HG02884 (cell line): ENCODE results near the gene SLC13A3.
"Not testable (repeated sequence)": the region's sequence is repeated elsewhere in the genome, so short reads cannot be mapped to it uniquely, and the experiment has no call there.

Experiments used
- ATAC-seq: cut with Tn5 transposase; IDR thresholded peaks from one replicate; pipeline ENCODE4 v1.9.1; 2021; ENCODE audit warnings: mild to moderate bottlenecking, moderate library complexity; ENCODE audit not compliant: unreplicated experiment

Gene SLC13A3

DNA sequence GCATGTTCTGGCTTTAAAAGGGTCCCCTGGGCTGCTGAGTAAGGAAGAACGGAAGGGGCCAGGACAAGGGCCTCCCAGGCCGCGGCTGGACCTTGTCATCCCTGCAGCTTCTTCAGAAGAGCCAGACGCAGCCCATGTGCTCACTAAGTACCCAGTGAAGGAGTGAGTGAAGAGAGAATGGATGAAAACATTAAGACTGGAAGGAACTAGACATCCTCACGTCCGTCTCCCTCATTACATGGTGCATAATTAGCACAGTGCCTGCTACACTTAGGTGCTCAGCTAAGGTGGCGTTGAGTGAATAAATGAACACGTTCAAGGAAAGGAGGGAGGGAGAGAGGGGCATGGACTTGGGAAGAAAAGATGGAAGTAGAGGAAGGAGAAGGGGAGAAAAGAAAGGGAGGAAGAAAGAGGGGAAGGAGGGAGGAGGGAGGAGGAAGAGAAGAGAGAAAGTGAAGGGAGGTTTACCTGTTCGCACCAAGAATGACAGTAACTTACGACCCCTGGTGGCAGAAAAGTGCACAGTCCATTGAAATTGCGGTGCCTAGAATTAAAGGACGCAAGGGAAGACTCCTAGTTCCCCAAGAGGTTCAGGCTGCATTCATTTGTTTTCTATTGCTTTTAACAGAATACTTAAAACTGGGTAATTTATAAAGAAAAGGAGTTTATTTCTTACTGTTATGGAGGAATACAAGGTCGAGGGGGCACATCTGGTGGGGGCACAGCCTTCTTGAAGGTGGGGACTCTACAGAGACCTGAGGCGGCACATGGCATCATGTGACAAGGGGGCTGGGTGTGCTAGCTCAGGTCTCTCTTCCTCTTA, 30.0 kb upstream of the SLC13A3 start:
- ATAC-seq = no peak

DNA sequence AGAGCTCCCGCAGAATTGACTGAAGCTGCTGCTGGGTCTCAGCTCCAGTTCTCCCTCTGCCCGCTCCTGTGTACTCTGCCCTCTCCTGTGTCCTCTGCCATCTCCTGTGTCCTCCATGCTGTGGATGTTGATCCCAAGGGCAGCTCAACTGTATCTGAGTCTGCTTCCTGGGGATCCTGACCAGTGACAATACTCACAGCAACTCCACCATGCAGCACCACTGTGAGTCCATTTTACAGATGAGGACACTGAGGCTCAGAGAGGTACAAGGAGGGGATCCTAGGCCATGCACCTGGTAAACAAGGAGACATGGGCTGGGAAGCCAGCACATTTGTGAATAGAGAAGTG, 29.4 kb upstream of the SLC13A3 start:
- ATAC-seq = no peak

DNA sequence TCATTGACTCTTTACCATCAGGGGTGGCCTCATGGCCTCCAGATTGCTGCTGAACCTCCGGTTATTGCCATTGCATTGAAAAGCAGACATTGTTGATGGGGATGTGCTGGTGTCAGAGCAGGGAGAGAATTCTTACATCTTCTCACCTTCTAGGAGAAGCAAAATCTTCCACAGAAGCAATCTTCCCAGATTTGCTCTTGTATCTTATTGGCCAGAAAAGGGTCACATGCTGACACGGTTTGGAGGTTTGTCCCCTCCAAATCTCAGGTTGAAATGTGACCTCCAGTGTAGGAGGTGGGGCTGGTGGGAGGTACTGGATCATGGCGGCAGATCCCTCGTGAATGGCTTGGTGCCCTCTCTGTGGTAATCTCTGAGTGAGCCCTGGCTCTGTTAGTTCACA, 27.3 kb upstream of the SLC13A3 start:
- ATAC-seq = no peak

DNA sequence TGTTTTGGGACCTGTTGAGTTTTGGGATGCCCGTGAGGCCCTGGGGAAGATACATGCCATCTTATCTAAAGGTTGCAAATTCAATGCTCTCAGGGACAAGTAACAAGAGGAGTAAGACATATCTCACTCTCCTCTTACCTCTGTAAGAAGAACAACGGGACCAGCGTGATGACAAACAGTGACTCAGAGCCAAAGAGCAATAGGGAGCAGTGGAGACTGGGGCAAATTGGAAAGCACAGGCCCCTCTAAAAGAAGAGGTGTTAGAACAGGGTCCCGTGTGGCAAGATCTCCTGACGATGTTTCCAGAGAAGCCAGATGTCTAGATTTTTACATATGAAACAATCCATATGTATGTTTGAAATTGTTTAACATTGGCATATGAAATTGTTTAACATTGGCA, 26.3 kb upstream of the SLC13A3 start:
- ATAC-seq = no peak

DNA sequence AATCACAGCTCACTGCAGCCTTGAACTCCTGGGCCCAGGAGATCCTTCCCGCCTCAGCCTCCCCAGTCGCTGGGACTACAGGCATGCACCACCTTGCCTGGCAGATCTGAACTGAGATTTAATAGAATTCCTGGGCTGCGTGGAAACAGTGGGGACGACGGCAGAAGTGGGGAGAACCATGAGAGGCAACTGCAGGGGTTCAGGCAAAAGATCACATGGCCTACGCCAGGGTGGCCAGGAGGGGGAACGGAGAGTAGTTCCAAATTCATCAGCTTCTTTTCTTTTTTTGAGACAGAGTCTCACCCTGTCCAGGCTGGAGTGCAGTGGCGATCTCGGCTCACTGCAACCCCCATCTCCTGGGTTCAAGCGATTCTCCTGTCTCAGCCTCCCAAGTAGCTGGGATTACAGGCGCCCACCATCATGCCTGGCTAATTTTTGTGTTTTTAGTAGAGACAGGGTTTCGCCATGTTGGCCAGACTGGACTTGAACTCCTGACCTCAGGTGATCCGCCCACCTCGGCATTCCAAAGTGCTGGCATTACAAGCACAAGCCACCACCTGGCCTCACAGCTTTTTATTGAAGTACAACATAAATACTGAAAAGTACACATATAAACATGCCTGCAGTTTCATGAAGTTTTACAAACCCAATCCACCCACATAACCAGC, 25.5 kb upstream of the SLC13A3 start:
- not testable (repeated sequence) for ATAC-seq

DNA sequence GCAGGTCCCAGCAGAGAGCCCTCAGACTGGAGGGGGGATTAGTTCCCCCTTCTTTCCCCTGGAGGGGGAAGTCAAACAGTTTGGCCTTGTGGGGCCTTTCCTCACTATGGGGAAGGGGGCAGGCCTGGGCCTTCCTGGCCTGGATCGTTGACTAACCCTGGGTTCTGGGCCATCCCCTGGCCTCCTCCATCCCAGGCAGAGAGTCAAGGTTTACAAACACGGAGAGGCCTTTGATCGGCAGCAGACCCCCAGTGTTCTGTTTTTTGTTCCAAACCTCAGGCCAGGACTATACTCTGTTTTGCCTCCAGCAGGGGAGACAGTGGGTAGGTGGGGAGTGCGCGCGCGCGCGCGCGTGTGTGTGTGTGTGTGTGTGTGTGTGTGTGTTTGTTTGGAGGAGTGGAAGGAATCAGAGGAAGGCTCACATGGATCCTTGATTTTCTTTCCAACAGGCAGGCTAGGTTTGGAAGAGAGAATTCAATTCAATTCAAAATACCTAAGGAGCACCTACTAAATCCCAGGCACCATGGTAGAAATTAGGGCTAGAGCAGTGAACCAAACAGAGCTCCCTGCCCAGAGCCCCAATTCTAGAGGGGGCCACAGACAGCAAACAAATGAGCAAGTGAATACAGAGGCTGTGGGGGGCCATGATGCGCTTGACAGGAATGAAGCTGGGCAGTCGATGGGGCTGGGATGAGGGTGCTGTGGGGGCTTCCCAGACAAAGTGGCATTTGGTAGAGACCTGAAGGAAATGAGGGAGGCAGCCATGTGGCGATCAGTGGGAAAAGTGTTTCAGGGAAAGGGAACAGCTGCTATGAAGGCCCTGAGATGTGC, 23.2 kb upstream of the SLC13A3 start:
- ATAC-seq = no peak

DNA sequence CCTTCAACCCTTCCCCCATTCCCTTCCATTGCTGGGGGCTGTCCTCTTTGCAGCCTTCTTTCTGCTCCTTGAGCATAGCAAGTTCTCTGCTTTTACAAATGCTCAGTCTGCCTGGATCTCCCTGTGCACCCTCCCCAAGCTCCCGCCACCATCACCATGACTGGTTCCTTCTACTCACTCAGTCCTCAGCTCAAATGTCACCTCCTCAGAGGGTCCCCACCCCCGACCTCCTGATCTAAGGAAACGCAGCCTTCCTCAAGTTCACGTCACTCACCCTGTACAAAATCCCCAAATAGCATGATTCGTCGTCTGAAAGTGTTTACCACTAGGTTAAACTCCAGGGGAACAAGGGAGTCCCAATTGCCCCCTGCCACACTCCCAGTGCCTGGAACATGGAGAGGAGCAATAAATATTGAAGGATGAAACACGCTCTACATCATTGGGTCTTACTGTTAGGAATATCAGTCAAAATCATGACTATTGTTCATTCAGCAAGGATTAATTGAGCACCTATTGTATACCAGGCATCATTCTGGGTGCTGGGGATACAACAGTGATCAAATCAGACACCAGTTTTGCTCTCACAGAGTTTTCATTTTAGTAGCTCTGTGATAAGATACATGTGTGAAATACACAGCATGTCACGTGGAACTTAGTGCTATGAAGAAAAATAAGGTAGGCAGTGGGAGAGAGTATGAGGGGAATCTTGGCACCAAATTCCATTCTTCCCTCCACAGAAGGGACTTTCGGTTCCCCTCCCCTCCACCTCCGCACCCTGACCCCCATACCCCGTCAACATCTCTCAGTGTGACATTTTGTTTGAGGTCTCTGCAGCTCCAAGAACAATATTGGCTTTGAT, 22.4 kb upstream of the SLC13A3 start:
- ATAC-seq = no peak

DNA sequence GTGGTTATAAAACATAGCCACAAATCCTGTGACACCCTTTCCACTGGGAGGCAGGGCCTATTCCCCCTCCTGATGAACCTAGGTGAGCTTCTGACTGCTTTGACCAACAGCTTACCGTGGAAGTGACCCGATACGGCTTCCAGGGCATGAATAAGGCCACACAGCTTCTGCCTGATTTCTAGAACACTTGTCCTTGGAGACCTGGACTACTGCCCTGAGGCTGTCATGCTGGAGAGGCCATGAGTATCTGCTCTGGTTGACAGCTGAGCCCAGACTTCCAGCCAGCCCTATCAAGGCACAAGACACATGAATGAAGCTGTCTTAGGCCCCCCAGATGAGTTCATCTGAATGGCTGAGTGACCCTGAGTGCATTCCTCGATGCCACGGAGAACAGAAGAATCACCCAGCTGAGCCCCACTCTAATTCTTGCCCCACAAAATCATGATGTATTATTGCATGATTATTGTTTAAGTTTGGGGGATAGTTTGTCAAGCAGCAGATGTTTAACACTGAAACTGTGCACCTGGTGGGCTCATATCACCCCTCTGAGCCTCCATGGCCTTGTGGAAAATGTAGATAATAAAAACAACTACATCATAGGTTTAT, 21.4 kb upstream of the SLC13A3 start:
- ATAC-seq = no peak

DNA sequence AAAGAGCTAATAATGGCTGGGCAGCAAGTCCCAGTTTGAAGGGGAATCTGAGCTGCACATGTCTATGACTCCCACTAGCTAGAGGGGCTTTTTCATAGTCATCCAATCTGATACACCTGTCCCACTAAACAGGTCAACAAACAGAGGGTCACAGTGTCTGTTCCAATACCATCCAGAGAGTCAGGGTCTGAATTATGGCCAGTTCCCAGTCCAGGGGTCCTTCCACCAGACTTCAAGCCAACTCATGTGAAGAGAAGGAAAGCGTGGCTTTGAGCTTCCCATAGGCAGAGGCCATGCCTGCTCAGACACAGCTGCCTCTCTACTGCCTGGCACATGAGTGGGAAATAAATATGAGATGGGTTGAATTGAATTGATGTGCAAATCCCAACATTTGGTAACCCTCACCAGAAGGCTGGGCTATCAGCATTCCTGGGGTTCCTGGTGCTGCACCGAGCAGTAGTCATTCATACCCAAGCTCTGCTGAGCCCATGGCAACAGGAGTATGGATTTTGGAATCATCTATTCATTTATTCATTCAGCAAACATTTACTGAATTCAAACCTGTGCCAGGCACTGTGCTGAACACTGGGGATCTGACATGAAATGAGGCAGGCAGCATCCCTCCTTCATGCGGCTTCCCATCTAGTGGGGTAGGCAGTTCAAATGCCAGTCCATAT, 20.7 kb upstream of the SLC13A3 start:
- no peak for ATAC-seq

DNA sequence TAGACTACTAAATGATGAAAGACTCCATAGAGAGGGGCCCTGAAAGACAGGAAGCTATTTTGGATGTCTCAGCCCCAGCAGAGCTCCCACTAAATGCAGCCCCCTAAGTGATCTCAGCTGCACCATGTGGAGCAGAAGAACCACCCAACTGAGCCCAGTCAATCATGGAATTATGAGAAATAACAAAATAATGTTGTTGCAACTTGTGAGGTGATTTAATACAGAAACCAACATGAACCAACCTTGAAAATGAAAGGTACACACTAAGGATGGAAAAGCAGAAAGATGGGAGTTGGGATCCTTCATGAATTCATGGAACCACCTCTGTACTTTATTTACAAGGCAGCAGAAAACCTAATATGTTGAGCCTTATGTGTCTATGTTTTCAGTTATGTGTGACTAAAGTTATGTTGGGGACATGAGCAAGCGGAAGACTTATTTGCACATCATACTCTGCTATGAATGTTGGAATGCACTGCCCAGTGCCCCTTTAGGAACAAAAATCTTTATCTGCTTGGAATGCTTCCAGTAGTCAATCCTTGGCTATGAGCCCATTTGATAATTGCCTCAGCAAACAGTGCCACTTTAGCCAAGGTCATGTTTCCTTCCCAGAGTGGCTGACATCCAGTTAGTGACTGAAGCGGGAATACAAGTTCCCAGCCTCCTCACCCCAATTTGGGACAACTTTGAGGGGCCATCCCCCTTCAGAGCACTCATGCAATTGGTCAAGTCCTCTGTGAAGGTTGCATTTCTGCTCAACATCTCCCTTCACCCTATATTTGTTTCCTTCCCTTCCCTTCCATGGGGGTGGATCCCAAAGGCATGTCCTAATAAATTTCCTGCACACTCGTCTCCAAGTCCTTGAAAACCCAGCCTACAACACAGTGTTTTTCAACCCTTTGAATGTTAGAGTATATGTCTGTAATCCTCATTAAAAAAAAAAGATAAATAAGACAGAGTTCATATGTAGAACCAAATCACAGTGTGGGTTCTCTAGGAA, 19.6 kb upstream of the SLC13A3 start:
- no peak for ATAC-seq

DNA sequence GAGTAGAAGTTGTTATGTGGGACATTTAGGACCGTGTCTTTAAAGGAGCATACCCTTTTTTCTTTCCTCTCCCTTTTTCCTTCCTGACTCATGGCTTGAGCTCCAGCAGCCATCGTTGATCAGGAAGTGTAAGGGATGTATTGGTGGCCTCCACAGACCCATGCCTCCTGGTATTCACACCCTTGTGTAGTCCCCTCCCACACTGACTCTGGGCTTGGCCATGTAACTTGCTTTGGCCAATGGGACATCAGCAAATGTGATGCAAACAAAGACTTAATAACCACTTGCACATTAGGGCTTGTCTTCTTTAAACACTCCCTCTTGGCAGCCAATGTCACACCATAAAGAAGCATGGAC, 18.9 kb upstream of the SLC13A3 start:
- no peak for ATAC-seq

DNA sequence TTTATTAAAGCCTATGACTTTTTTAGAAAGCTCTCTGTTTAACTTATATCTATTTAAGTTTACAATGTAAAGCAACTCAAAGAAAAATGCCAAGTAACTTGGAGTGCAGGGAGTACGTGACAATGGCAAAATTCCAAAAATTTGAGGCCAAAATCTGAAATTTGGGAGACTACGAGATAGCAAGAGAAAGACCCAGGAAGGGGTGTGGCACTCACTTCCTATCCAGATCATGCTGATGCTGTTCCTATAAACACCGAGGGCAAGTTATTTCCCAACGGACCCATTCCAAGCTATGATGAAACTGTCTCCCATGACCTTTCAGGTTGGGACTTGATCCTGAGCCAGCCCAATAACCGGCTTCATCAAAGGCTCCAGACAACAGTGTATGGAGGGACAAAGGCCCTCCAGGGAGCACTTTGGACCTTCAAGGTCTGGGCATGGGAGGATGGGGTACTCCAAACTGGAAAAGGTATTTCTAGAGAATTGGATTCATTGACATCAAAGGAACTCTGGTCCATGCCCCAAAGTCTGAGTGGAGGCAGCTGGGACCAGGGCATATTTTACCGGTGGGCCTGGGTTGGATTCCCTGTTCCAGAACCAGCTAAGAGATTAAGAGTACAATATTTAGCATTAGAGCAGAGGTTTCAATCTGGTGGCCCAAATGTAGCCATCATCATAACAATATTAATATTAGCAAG, 15.7 kb upstream of the SLC13A3 start:
- ATAC-seq = no peak

DNA sequence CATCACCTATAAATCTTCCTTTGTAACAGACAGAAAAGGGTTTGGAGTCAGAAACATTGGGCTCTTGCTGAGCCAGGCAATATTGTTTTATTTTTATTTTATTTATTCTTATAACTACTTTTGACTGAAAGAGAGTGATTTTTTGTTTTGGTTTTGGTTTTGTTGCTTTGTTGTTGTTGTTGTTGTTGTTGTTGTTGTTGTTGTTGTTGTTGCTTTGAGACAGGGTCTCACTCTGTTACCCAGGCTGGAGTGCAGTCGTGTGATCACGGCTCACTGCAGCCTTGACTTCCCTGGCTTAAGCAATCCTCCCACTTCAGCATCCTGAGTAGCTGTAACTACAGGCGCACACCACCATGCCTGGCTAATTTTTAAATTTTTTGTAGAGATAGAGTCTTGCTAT, 15.0 kb upstream of the SLC13A3 start:
- ATAC-seq = no peak

DNA sequence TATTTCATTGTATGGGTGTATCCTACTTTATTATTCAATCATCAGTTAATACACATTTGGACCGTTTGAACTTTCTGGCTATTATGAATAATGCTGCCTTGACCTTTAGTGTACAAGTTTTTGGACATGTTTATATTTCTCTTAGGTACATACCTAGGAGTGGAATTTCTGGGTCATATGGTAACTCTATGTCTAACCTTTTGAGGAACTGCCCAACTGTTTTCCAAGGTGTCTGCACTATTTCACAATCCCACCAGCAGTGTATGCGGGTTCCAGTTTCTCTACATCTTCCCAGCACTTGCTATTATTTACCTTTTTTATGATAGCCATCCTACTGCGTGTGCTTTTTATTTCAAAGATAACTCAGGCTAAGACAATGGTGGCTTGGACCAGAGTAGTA, 14.3 kb upstream of the SLC13A3 start:
- no peak for ATAC-seq

DNA sequence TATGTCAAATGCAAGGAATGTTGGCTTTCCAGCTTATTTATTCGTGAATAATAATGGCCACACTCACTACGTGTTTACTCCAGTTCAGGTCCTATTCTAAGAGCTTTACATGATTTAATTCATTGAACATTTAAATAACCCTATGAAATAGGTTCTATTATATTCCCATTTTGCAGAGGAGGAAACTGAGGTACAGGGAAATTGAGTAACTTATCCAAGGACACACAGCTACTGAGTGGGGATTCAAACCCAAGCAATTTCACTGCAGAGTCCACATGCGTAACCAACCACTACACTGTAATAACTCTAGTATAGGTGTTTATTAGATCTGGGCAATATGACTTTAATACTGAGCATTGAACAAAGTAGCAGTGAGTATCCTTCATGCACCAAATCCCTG, 12.3 kb upstream of the SLC13A3 start:
- no peak for ATAC-seq

DNA sequence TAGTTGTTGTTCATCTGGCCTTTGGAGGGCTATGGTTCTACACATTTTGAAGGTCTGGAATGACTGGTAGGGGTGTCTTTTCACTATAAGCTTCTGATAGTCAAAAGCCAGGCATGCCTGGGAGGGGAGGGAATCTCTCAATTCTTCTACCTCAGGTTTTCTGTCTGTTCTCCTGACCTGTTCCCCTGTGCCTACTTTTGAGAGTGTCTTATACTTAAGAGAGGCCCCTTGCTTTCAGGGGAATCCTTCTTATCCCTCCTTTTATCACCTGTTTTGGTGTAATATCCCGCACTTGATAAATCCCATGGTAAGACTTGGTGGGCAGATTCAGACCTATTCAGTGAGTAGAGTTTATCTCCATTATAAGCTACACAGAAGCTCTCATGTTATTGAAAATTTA, 10.4 kb upstream of the SLC13A3 start:
- no peak for ATAC-seq

DNA sequence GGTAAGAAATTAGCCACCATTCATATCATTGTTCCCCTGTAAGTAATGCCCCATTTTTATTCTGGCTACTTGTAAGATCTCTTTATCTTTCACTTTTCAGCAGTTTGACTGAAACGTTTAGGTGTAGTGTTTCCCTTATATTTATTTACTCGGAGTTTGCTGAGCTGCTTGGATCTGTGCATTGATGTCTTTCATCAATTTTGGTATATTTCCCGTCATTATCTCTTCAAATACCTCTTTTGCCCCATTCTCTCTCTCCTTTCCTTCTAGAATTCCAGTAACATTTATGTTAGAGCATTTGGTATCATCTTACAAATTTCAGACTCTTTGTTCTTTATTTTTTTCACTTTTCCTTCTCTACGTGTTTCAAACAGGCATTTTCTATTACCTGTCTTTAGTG, 9.2 kb upstream of the SLC13A3 start:
- ATAC-seq = no peak

DNA sequence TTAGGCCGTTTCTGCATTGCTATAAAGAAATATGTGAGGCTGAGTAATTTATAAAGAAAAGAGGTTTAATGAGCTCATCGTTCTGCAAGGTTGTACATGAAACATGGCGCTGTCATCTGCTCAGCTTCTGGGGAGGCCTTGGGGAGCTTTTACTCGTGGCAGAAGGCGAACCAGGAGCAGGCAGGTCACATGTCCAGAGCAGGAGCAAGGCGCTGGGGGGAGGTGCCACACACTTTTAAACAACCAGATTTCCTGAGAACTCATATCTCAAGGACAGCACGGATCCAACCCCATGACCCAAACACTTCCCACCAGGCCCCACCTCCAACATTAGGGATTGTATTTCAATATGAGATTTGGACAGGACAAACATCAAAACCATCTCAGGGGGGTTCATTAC, 6.4 kb upstream of the SLC13A3 start:
- ATAC-seq = no peak
